Measurements from ENCODE around the gene FBXO30.

FBXO30 gene

DNA sequence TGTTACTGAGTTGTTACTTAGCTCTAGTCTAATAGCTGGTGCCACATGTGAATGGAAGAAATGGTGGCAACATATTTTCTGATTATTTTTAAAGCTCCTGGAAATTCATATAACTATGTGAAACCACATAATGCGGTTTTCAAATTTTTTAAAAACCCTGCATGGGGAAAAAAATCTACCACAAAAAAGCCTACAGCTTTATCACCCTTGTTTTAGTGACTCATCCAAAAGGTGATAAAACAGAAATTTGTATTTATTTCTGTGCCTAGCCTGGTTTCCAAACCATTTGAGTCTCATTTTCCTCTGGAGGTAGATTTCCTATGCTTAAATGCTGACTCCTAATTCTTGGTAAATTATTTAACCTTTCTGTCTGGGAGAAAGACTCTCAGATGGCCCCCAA, 5.4 kb upstream of the FBXO30 start:
- no peak for DNase-seq (ENCODE audit: low read depth in 3 of 3)

DNA sequence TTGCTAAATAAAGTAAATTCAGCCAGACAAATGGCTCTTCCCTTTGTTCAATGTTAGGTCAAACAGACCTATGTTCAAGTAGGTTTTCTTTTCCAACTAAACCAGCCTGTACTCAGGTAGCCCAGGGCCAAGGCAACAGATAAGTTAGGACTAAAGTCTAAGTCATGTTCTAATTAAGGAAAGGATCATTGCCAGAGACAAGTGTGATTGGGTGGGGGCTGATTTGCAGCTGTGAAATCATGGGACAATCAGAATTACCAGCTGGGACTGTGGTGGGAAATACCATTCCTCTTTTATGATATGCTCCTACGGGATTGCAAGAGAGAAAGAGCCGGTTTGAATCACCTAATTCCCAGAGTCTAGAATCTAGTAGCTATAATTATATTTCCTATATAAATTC, 4.2 kb upstream of the FBXO30 start:
- DNase-seq (ENCODE audit: low read depth in 3 of 3): no peak

DNA sequence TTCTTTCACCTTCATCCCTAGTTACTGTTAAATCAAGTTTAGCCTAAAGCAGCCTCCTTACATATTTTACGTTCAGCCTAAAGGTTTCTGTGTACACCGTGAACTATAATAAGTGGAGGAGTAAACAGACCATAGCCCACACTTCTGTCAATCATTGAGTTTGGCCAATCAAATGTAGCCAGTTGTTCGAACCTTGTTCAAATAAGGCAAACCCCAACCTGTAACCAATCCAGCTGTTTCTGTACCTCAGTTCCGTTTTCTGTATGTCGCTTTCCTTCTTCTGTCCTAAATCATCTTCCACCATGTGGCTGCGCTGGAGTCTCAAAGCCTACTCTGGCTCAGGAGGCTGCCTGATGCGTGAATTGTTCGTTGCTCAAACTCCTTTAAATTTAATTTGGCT, 1.8 kb upstream of the FBXO30 start:
- no peak for DNase-seq (ENCODE audit: low read depth in 3 of 3)

DNA sequence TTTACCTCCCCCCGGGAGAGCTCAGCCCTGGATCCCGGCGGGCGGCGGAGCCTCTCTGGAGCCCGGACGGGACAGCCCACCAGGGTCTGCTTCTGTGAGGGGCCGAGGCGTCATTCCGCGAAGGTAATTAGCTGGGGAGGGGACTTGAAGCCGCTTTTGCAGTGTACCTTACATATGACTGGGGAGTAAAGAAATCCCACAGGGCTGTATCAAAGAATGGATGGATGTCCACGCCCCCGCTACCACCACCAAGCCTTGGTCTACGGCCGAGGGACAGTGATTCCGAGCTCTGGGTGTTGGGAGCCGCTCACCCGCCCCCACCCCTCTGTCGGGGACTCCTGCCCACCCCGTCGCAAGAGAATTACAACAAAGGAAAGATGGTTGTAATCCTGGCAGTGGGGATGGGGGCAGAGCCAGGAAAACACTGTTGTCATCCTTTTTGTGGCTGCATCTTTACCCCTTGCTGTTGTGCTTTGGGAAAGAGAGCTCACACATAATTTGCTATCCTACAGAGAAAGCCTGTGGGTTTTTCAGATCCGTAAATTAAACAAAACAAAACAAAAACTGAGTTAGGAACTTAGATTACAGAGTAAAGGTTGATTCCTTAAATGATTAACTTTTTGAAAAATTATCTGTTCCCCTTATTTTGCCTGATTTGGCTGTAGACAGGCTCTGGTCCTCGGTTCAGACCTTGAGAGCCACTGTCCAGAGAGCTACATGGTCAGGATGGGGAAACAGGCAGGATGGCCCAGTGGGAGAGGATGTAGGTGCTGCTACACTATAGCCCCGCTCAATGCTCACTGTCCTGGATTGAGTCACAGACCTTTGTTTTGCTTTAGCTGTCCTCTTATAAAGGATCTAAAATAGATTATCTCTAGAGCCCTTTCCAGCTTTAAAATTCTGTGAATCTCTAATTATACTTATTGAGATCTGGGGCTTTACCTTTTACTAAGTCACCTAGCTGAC, 997 bp upstream of the FBXO30 start:
- no peak for DNase-seq (ENCODE audit: low read depth in 3 of 3)

DNA sequence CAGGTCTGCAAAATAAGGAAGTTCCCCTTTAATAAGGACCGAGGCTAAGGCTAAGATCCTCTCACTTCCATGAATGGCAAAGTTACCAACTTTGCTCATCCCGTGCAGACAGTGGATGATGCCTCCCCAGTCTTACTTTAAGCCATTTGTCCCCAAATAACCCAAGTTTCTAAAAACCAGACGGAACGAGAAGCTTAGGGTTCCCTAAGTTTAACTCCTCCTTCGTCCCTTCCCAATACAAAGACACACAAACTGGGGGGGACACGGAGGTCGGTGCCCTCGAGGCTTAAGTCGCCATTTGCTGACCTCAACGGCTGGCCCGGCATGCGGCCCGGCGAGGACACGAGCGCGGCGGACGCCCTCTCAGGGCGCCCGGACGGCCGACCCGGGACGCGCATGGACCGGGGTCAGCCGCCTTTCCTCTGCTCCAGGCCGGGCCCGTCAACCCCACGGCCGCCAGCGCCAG, 527 bp downstream of the FBXO30 start:
- peak in 1 of 3 experiments; percentile 5 for DNase-seq (ENCODE audit: low read depth in 3 of 3)

DNA sequence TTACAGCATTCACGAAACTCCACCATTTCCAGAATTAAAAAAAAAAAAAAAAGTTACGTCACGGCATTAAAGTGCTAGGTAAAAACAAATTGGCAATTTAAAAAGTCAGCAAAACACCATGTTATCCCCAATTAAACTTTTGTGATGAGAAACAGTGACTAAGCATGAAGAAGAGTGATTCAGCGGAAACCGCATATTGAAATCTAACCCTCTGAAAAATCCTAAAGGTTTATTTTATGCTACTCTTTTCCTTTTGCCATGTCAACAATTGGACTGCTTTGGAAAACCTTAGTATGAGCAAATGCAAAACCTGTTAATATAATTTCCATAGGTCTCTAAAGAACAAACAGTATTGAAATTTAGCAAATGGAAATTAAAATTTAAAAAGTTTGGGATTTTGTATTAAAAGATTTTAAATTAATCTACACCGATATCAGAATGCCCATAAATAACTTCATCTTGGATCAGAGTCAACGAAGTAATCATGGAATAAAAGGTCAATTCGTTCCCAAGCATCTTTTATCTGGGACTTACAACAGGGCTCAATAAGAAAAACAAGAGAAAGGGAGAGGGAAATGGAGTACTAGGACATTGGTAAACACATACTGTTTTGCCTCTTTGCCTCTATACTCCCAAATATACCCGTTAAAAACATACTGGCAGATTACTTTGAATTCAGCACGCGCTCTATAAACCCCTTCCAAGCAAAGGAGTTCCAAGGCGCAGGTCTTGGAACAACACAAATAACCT, 1.1 kb downstream of the FBXO30 start:
- no peak for DNase-seq (ENCODE audit: low read depth in 3 of 3)

DNA sequence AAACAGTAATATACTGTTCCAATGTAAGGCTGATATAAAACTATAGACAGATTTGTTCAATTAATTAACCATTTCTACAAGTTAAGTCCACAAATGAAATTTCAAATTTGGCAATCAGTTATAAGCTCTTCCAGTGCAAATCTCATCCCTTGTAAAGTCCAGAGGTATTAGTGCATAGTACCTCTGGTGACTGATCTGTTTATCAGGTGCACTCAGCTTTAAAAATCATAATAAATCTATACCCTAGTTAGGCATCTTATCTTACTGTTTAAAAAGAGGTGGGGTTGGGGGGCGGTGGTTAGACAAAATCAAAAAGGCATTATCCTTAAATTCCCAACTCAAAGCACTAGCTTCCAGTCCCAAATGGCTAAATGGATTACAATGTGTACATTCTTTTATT, 2.9 kb downstream of the FBXO30 start:
- no peak for DNase-seq (ENCODE audit: low read depth in 3 of 3)

DNA sequence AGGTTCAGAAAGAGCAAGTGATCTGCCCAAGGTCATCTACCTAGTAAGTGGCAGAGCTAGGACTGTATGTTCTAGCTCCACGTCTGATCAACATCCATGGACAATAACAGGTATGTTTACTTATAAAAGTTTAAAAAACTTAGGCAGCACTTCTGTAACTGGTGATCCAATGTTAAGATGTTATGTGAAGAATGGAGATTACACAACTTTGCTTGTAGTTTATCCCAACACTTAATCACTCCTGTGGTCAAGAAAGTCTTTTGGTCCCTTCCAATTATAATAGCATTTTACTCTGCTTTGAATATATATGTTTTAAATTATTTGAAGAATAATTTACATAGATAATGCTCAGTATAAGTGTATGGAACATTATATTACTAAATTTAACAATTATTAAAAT, 4.8 kb downstream of the FBXO30 start:
- no peak for DNase-seq (ENCODE audit: low read depth in 3 of 3)

DNA sequence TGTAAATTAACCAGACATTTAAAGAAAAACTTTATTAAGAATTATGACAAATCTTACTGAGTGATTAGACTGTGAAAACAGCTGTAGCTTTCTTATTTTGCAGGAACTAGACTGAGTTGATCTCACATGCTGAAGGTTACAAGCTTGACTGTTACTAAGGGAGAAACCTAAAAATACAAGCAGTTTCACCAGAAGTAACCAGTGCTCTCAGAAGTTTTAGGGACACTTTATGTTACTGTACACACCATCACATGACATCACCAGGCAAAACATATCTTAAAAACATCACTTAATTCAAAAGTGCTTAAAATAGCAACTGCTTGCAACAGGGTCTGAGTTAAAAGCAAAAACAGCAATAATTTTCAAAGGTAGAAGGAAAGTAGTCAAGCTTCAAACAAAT, 5.4 kb downstream of the FBXO30 start:
- no peak for DNase-seq (ENCODE audit: low read depth in 3 of 3)

DNA sequence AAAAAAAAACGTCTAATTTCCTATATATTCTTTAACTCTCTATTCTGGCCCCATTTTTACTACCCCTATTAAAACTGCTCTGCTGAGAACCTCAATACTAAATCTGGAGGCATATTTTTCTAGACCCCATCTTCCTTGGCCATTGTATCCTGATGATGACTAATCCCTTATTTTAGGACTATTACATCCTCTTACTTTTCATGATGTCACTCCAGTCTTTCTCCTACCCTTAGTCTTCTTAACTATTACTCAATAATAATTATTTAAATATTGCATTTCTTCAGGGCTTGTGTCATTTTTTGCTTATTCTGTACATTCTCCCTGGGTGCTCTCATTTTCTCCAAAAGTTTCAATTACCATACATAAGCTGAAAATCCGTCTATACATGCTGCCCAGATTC, 6.4 kb downstream of the FBXO30 start:
- no peak for DNase-seq (ENCODE audit: low read depth in 3 of 3)

DNA sequence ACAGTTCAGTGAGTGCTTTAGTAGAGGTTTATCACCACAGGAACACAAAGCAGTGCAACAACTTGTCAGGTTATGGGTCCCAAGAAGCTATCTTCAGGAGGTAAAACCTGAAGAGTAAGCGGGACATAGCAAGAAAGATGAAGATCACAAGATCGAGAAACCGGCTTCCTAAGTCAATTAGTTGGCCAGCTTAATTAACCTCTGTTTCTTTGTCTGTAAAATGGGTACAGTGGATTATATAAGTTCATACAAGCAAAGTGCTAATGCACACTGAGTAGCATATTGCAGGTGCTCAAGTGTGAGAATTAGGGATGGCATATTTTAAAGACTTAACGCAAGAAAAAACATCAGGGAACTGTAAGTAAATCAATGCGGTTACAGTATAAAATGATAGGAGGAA, 12.5 kb downstream of the FBXO30 start:
- DNase-seq (ENCODE audit: low read depth in 3 of 3): no peak

DNA sequence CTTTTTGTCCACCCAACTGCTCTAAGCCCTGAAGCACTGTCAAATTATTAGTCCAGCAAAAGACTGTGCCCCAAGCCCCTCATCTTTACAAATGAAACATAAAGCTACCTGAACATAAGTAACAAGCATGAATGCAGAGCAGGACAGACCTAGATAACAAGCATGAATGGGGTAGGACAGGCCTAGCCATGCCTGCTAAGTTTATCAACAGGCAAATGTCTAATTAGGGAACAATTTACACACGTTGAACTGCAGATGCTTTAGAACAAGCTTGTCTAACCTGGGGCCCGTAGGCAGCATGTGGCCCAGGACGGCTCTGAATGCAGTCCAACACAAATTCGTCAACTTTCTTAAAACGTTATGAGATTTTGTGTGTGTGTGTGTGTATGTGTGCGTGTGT, 13.6 kb downstream of the FBXO30 start:
- no peak for DNase-seq (ENCODE audit: low read depth in 3 of 3)

DNA sequence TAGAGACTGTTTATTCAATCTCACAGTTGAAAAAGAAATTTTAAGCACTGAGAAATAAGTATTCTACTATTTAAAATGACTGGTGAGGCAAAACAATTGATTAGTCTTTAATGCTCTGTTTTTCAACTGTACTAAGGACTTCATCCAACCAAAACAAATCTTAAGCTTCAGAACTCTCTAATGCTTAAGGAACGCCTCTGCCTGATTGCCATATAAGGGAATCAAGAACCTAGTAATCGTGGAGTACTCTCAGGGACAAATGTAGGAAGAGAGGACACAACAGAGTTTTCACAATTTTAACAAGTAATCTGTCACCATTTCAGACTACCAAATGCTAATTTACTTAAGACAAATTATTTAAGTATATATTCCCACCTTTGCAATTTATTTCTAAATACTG, 16.1 kb downstream of the FBXO30 start:
- DNase-seq (ENCODE audit: low read depth in 3 of 3): no peak

DNA sequence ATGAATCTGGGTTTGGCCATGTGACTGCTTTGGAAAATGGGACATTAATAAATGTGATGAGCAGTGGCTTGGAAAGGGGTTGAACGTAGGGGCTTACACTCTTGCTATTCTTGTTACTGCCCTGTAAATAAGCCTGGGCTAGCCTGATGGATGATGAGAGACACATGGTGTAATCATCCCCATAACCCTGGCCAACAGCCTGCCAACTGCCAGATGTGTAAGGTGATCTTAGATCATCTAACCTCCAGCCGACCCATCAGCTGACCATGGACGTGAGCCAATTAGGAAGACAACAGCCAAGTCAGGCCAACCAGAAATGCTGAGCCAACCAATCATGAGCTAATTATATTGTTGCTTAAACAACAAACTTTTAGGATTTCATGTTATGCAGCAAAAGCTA, 25.2 kb downstream of the FBXO30 start:
- DNase-seq (ENCODE audit: low read depth in 3 of 3): no peak

DNA sequence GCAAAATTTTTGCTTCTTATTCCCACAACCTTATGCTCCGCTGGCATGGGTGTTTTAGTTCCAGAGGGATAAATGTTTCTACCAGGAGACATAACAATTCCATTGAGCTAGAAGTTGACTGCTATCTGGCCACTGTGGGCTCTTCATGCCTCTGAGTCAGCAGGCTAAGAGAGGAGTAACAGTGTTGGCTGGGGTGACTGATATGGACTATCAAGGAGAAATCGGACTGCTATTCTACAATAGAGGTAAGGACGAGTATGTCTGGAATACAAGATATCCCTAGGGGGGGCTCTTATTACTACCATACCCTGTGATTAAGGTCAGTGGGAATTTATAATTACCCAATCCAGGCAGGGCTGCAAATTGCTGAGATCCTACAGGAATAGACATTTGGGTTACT, 26.9 kb downstream of the FBXO30 start:
- no peak for DNase-seq (ENCODE audit: low read depth in 3 of 3)

DNA sequence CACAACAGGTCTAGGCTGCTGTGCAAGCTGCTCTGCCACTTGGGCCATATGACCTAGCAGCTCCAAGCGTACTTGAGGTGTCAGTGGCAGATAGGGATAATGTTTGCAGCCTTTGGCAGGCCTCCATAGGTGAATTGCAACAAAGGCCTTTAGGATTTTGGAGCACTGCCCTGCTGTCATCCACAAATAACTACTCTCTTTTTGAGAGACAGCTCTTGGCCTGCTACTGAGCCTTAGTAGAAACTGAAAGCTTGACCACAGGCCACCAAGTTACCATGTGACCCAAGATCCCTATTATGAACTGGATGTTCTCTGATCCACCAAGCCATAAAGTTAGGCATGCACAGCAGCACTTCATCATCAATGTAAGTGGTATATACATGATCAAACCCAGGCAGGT, 29.9 kb downstream of the FBXO30 start:
- DNase-seq (ENCODE audit: low read depth in 3 of 3): no peak

DNA sequence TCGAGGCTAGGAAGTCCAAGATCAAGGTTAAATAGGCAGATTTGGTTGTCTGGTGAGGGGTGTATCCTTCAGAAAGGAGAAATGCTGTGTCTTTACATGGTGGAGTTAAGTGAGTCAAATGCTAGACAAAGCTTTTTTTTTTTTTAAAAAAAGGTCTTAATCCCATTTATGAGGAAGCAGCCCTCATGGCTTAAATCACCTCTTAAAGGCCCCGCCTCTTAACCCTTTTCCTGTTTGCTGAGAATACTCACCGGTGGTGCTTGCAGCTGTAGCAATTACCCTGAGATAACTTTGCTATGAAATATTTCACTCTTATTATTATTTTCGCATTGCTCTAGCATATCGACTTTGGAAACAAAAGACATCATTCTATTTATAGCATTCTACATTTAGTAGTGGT, 30.8 kb downstream of the FBXO30 start:
- DNase-seq (ENCODE audit: low read depth in 3 of 3): no peak

DNA sequence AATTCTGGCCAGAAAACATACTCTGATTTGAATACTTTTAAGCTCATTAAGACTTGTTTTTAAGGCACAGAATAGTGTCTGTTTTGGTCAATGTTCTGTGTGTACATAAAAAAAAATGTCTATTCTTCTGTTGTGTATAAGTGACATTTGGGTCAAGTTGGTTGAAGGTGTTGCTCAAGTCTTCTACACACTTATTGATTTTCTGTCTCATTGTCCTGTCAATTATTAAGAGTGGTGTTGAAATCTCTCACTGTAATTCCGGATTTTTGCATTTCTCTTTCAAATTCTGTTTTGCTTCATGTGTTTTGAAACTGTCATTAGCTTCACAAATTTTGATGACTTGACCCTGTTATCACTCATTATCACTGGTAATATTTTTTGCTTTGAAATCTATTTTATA, 41.7 kb downstream of the FBXO30 start:
- no peak for DNase-seq (ENCODE audit: low read depth in 3 of 3)

DNA sequence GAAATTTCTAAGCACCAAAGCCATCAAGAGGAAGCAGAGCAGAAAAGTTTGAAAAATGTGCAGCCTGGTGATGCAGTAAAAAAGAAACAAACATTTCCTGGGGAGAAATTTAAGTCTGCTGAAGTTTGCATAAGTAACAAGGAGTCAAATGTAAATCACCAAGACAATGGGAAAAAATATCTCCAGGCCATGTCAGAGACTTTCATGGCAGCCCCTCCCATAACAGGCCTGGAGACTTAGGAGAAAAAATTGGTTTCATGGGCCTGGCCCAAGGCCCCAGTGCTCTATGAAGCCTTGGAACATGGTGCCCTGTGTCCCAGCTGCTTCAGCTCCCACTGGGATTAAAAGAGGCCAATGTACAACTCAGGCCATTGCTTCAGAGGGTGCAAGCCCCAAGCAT, 49.1 kb downstream of the FBXO30 start:
- no peak for DNase-seq (ENCODE audit: low read depth in 3 of 3)

DNA sequence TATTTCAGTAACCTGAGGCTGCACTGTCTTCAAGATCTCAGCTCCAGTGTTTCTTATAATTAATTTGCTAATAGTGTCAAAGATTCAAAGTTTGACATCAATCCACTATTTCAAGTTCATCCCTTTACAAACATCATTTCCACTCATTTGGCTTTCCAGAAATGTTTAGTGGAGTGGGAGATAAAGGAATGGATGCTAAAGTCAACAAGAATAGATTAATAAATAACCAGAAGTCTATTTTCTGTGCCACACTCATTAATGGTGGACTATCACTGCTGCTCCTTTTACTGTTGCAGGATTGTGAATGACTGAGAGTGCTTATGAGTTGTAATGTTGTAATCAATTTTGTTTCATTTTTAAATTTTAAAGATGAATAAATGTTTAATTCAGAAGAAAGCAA, 50.9 kb downstream of the FBXO30 start:
- no peak for DNase-seq (ENCODE audit: low read depth in 3 of 3)

DNA sequence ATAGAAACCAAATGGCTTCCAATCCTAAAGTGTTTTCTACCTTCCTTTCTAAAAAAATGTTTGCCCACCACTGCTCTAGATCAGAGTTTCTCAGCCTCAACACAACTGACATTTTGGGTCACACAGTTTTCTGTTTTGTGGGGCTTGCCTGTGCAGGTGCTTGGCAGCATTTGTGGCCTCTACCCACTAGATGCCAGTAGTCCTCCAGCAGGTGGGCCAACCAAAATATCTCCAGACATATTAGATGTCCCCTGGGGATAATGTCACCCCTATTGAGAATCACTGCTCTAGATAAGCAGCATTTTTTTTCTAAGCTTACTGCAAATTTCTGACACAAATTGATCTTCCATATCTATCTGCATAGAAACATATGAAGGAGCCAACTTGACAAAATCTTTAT, 53.0 kb downstream of the FBXO30 start:
- no peak for DNase-seq (ENCODE audit: low read depth in 3 of 3)

DNA sequence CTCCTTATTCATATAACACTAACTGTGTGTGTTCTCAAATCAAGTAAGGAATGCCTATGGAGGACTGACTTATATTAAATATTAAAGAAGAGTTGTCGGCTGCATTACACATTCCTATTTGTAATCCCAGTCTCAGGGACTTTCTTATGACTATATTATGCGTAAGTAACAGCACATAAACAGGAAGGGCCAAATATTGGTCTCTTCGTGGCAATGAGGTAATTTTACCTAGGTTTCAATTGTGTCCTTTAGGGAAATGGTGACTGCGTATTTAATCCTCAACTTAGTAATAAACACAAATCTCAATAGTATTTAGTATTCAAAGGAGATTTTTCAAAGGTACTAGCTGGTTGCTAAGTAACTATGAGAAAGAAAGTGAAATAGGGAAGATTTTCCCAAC, 56.5 kb downstream of the FBXO30 start:
- DNase-seq (ENCODE audit: low read depth in 3 of 3): no peak

DNA sequence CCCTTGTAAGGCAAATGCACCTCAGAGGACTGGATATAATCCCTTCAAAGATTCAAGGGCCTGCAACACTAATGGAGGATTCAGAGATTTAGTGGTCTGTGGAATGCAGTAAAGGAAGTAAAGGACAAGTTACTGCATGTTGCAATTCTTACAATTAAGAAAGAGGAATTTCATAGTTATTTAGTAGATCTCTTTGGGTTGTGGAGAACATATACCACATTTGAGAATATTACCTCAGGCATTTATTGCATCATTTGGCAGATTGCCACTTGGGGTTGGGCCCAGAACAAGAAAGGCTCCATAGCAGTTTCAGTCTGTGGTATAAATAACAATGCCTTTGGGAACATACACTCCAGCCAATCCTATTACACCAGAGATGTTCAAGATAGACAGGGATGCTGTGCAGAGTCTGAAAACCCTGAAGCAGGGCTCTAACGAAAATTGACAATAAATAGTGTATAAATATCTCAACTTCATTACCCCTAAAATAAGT, 58.4 kb downstream of the FBXO30 start:
- DNase-seq (ENCODE audit: low read depth in 3 of 3): no peak

Data from stimulated activated CD4-positive, alpha-beta T cell treated with anti-CD3 and anti-CD28 coated beads, TNF-alpha, amount 100 ng/mL, for 24 hours (primary cell).